ENCODE data around the gene FOXN4.

Gene FOXN4

GRCh38 chr12:109304485-109304884, 4.6 kb downstream of the FOXN4 start:
- DNase-seq (ENCODE audit: low read depth), result no peak

- DNase-seq (ENCODE audit: low read depth), result no peak
Observed at GRCh38 chr12:109302770-109303169, 6.3 kb downstream of the FOXN4 start.

DNA sequence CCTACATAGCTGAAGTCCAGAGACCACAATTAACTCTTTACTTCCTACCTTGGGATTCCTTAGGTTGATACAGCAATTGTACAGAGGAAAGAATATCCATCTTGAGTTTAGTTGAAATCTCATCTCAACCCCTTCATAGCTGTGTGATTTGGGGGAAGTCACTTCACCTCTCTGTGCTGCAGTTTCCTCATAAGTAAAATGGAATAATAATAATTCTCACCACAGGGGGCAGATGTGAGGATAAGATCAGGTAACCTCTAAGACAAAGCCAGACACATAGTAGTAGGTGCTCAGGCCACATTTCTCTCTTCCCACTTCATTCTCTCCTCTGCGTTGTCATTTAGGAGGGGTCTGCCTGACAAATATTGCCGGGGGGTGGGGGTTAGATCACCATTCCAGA, 6.7 kb downstream of the FOXN4 start:
- DNase-seq (ENCODE audit: low read depth), result no peak

DNA sequence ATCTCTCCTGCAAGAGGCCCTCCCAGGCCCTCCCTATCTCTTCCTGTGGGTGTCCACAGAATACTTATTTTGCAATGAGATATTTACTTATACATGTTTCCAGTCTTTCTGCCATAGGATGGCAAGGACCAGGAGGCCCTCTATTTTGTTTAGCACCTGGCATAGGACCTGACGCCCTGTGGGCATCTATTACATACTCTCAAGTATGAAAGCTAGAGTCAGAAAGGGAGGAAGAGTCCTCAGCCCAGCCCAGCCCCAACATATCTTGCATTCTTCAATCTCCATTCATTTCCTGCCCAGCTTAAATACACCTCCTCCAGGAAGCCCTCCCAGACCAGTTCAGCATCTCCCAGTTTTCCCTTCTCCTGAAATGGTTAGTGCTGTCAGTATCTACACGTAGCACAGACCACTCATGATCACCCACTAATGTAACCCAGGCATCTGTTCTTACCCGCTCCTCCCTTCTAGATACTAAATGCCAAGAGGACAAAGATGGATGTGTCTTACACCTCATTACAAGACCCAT, 7.4 kb downstream of the FOXN4 start:
- no peak for DNase-seq (ENCODE audit: low read depth)

GRCh38 chr12:109299849-109300248, 9.2 kb downstream of the FOXN4 start:
- no peak for DNase-seq (ENCODE audit: low read depth)

DNA sequence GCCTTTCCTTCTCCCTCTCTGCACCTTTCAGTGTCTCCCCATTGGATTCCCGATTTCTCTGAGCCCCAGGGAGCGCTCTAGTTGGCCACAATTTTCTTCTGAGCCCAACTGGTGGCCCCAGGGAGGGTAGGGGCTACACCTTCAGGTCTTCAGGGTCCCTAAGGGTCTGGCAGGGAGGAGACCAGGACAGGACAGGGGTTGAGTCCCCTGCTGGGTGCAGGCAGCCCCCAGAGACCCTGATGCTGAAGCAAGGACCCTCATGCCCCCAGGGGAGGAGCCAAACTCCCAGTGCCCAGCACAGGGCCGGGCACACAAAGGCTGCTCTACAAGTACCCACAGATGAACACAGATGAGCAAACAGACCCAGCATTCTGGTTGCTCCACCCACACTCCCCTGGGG, 12.7 kb downstream of the FOXN4 start:
- DNase-seq (ENCODE audit: low read depth), result no peak

GRCh38 chr12:109295764-109296425, 13.2 kb downstream of the FOXN4 start:
- DNase-seq (ENCODE audit: low read depth), result no peak

DNA sequence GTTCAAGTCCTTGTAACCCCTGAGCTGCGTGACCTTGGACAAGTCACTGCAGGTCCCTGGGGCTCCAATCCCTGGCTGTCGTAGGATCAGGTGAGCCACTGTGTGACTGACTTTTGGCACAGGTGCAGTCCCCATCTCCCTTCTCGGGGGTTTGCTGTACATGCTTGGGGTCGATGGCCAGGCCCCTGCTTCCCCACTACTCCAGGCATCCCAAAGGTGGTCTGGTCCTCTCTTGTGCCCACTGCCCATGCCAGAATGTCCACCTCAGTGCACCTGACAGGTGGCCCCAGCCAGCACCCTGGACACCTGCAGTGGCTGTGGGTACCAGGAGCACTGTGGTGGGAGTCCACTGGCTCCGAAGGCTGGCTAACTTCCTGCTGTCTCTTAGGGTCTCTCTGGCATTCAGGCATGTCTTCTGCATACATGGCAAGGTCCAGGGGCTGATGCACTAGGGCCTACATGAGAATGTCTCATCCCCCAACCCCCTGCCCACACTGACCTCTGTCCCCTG, 14.7 kb downstream of the FOXN4 start:
- no peak for DNase-seq (ENCODE audit: low read depth)

DNA sequence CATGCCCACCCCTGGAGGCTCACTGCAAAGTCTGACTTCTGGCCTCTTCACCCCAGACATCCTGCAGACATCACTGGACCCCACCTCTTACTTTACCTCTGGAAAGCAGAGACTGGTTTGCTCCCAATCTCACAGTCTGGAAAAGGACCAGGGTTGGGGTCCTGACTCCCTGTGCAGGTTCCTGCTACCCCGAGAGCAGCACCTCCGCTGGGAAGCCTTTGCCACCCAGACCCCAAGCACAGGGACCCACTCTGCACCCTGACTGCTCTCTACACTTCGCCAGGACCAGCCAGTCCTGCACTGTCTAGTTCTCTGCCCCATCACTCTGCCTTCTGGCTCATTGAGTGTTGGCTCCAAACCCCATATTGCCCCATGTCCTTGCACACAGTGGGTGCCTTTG, 16.0 kb downstream of the FOXN4 start:
- DNase-seq (ENCODE audit: low read depth), result no peak

DNA sequence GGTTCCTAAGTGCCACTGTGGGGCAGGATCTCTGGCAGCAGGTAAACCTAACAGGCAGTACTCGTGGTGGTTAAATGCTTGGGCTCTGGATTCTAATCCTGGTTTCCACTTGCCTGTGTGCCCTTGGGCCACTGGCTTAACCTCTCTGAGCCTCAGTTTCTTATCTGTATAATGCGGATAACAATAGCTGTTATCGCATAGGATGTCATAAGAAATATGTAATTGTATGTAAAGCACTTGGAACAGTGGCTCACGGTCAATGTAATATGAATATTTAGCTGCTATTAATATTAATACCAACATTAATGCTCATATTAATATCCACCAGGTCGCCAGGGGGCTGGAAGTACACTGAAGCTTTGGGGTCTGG, 16.8 kb downstream of the FOXN4 start:
- no peak for DNase-seq (ENCODE audit: low read depth)

DNA sequence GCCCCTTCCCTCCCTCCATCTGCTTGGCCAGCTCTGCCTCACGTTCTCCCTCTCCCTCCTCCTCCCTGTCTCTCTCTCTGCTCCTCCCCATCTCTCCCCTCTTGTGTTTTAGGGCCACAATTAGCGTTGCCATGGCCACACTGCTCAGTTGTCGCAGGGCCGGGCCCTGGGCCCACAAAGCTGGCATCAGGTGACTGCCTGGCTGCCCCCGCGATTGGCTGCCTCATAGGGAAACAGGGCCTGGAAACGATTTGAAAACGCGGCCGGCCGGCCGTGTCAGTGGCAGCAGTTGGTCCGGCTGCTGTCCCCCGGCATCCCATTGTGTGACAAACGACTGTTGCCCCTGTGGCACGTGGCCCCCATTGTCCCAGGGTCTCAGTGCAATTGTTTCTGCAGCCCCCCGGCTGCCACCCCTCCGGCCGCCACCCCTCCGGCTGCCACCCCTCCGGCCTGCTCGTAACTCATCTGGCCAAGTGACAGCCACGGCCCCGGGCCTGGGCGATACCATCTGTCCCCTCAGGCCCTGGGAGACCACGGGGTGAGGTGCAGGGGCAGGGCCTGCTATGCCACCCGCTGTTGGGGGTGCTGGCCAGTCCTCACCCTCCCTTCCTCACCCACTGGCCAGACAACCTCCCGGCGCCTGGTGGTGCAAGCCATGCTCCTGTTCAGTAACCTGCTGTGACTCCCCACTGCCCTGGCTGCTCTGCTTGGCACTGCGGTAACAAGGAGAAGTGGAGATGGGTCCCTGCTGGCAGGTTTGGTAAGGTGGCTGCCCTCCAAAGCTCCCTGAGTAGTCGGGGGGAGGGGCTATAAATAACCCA, 17.4 kb downstream of the FOXN4 start:
- peak; percentile 41 for DNase-seq (ENCODE audit: low read depth)

DNA sequence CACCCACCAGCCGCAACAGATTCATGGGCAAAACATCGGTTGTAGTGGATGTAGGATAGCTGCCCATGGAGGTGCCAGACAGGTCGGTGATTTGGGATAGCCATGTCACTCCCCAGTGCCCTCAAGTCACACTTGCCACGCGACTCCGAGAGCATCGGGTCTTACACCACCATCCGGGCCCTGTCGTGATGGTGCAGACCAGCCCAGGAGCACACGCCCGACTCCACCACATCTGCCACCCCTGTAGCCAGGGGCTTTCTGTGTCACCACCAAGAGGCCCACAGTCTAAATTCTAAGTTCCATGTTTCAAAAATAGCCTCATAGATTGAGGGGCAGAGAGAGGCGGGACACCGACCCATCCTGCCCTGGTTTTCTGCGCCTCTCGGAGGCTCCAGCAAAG, 18.0 kb downstream of the FOXN4 start:
- no peak for DNase-seq (ENCODE audit: low read depth)

GRCh38 chr12:109290061-109290460, 19.0 kb downstream of the FOXN4 start:
- DNase-seq (ENCODE audit: low read depth), result no peak

DNA sequence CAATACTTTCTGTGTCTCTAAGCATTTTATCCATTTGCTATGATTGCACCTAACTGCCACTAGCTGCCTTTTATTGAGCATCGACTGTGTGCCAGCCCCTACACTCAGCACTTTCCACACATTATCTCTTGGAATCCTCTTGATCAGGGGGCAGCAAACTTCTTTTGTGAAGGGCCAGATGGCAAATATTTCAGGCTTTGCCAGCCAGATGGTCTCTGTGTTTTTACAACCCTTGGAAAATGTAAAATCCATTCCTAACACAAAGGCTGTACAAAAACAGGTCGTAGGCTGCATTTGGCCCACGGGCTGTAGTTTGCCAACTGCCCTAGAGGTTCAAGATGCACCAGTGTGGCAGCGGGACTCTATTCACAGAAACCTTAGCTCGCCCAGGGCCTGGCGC, 19.5 kb downstream of the FOXN4 start:
- DNase-seq (ENCODE audit: low read depth), result no peak

DNA sequence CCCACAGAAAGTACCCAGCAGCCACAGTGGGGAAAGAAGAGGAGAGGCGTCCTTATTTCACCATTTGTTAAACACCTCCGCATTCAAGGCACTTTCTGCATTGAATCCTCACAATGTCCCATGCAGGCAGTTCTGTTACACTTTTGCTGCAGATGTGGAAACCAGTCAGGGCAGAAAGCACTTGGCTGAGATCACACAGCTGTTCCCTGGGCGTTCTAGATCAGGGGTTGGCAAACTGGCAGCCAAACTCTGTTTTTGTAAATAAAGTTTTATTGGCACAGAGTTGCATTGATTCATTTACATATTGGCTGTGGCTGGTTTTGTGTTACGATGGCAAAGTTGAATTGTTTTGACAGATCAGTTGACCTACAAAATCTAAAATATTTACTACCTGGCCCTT, 20.1 kb downstream of the FOXN4 start:
- no peak for DNase-seq (ENCODE audit: low read depth)

DNA sequence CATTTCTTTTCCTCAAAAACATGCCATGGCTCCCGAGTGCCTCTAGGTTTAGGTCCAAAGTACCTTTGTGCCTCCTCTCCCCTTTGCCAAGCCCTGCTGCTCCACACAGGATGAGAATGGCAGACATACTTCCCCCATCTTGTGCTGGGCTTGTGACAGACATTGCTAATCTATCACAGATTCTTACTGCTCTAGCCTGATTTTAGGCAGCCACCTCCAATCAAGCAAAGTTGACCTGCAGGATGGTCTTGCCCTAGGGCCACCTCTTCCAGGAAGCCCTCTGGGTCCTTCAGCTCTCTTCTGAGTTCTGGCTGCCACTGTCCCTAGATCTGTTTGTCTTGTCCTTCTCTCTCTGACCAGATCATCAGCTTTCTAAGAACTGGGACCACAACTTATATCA, 20.5 kb downstream of the FOXN4 start:
- no peak for DNase-seq (ENCODE audit: low read depth)

DNA sequence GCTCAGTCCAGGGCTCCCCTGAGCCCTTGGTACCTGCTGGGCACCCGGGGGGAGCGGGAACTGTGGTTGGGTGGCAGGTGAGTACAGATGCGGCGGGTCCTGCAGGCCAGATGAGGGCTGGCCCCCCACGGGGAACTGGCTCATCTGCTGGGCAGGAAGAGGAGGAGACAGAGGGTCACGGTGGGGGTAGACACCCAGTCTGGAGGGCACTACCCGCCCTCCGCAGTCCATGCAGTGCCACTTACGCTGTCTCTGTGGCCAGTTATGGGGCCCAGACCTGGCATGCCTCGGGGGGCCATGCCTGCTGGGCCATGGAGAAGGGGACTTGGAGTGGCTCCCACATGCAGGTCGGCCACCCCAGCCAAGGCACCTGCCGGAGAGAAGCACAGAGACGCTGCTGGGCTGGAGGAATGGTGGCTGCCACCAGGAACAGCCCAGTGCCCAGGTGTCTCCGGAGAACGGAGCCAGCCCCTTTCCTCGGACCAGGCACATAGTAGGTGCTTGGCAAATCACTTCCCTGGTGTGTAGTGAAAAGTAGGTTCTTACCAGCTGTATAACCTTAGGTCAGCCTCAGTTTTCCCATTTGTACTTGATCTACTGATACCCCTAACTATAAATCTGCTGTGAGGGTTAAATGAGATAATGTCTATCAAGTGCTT, 21.1 kb downstream of the FOXN4 start:
- no peak for DNase-seq (ENCODE audit: low read depth)

DNA sequence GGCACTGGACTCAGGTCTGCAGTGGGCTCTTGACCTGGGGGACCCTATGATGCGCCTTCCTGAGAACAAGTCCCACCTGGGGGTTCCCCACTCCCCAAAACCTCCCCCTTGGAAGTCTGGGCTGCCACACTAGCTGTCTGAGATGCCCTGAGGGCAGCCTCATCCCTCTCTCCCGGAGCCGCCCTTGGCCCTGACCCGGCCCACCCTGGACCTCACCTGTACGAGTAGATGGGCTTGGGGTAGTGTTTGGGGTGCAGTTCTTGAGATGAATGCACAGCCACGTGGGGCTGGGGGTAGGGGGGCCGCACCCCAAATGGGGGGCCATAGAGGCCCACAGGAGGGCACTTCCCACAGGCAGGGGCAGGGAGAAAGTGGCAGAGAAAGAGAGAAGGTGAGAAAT, 21.9 kb downstream of the FOXN4 start:
- no peak for DNase-seq (ENCODE audit: low read depth)

- no peak for DNase-seq (ENCODE audit: low read depth)
Observed at GRCh38 chr12:109286652-109287051, 22.4 kb downstream of the FOXN4 start.

GRCh38 chr12:109286252-109286651, 22.8 kb downstream of the FOXN4 start:
- DNase-seq (ENCODE audit: low read depth), result no peak

GRCh38 chr12:109284392-109284791, 24.7 kb downstream of the FOXN4 start:
- no peak for DNase-seq (ENCODE audit: low read depth)

- no peak for DNase-seq (ENCODE audit: low read depth)
Observed at GRCh38 chr12:109281452-109281851, 27.6 kb downstream of the FOXN4 start.

DNA sequence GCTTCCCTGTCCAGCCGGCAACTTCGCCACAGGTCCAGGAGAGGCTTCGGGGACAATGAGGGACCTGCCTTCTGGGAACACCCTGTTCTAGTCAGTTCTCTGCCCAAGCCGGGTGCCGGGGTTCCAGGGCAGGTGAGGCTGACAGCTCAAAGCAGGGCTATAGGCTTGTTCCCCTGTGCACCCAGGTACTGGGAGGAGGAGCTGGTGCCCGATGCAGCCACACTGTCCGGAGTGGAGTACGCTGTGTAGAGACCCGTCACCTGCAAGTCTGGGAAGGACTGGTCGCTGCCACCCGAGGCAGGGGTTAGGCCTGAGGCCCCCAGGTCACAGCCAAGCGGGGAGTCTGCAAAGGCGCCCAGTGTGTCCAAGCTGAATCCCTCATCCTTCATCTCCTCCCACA, 29.6 kb downstream of the FOXN4 start:
- no peak for DNase-seq (ENCODE audit: low read depth)
